Natural killer cell (primary cell): Measurements from ENCODE around the gene FAM83B. TPM values are rescaled to one million over a fixed set of nuclear protein-coding genes. Genes with fewer than 3 reads are reported as not detected.

Experiments used
- ATAC-seq, 3 donors: fragments of 150-1000 bp in 2 of 3; fragments of 200-7000 bp in 1 of 3; cut with Tn5 transposase; 1 replicate in 1 of 3; 2 replicates in 2 of 3; pipeline ENCODE4 v1.10.0; 2021; ENCODE audit warnings: mild to moderate bottlenecking in 2 of 3, moderate library complexity in 2 of 3
- DNase-seq, 2 donors: peaks; one replicate each; pipeline versions ENCODE4 v3.0.0 to v3.0.0-alpha.2; 2013 to 2021; ENCODE audit warnings: mixed read lengths in 1 of 2
- H3K27ac ChIP-seq: one replicate; pipeline ENCODE4 v1.5.1; 2013; ENCODE audit warnings: mild to moderate bottlenecking, low read length
- H3K27me3 ChIP-seq: one replicate; pipeline ENCODE4 v1.6.1; 2013; ENCODE audit warnings: low read length; ENCODE audit not compliant: control insufficient read depth, insufficient read depth
- H3K36me3 ChIP-seq: one replicate; pipeline ENCODE4 v1.6.1; 2013; ENCODE audit warnings: low read length; ENCODE audit not compliant: control insufficient read depth, insufficient read depth
- H3K4me1 ChIP-seq: one replicate; pipeline ENCODE4 v1.6.1; 2013; ENCODE audit warnings: low read length; ENCODE audit not compliant: control insufficient read depth, insufficient read depth
- H3K4me3 ChIP-seq: one replicate; pipeline ENCODE4 v1.5.1; 2013; ENCODE audit warnings: low read length
- H3K9me3 ChIP-seq: one replicate; pipeline ENCODE4 v1.6.1; 2013; ENCODE audit warnings: low read length; ENCODE audit not compliant: control insufficient read depth, insufficient read depth
- H3K27ac Mint-ChIP-seq, 2 donors: one replicate each; pipeline ENCODE4 v1.8.0; 2022; ENCODE audit warnings: mild to moderate bottlenecking in 2 of 2, mixed read lengths in 2 of 2, moderate library complexity in 1 of 2
- H3K27me3 Mint-ChIP-seq, 2 donors: one replicate each; pipeline ENCODE4 v1.8.0; 2022; ENCODE audit warnings: low read depth in 2 of 2, mixed read lengths in 2 of 2
- H3K36me3 Mint-ChIP-seq: one replicate; pipeline ENCODE4 v1.8.0; 2022; ENCODE audit warnings: mixed read lengths
- H3K4me1 Mint-ChIP-seq, 2 donors: one replicate each; pipeline ENCODE4 v1.8.0; 2022; ENCODE audit warnings: mixed read lengths in 2 of 2
- H3K4me3 Mint-ChIP-seq: one replicate; pipeline ENCODE4 v1.8.0; 2022; ENCODE audit warnings: mild to moderate bottlenecking, moderate library complexity, mixed read lengths
- H3K9me3 Mint-ChIP-seq, 2 donors: one replicate each; pipeline ENCODE4 v1.8.0; 2022; ENCODE audit warnings: mixed read lengths in 2 of 2
- WGBS: methylation state at CpG from one replicate; pipeline ENCODE4 v1.1.7; 2013; ENCODE audit warnings: missing lambda C conversion rate; ENCODE audit not compliant: insufficient coverage; 5-methylcytosine and 5-hydroxymethylcytosine counted together
- intact Hi-C: fragments of 100-400 bp; cut with micrococcal nuclease; formaldehyde crosslinking; loops from one replicate; pipeline ENCODE4 v1.14.2; 2022
- total RNA-seq, 4 donors: library from RNA; stranded (reverse); fragments of 120-200 nt in 1 of 4; gene quantifications; one replicate each; pipeline versions ENCODE4 v1.2.3 to v1.2.4, GENCODE V29; 2013 to 2022
- TF ChIP-seq, protein P1 (sequence below): fragments of 200-600 bp; IDR thresholded peaks from one replicate; pipeline ENCODE4 v1.8.0; 2022; ENCODE audit warnings: antibody characterized with exemption

The FAM83B gene
- total RNA-seq, 3 donors from 2014 or later (not counting 1 experiment from before 2014, with no cell fraction given) = not detected

DNA sequence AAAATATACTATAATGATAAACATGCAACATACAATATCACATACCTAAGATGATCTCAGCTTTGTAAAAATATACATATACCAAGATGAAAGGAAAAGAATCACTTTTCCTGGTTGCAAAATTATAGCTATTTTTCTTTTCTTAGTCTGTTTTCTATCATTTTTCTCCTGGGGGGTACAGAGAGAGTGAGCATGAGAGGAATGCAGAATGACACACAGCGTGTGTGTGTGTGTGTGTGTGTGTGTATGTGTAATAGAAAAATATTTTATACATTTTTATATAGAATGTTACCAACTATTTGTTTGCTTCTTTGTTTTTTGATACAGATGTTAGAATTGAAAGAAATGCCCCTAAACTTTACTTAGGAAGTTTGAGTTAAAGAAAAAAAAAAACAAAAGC lies 64.3 kb downstream of the FAM83B start:
- Mint-ChIP-seq H3K27me3 (no peaks in the 10 kb centered on the region), H3K9me3 (no peaks in the 10 kb centered on the region), H3K27ac (no peak overlapping the region), H3K4me1 (peaks cover 0 to 7% of the 10 kb centered on the region in 2 donors), H3K4me3 (no peak overlapping the region), H3K36me3 (no peaks in the 10 kb centered on the region)
- Histone ChIP-seq H3K4me3 (no peak overlapping the region), H3K9me3 (no peaks in the 10 kb centered on the region), H3K36me3 (no peaks in the 10 kb centered on the region), H3K27ac (no peak overlapping the region), H3K27me3 (no peaks in the 10 kb centered on the region), H3K4me1 (no peaks in the 10 kb centered on the region)
- TF ChIP-seq, protein P1, sequence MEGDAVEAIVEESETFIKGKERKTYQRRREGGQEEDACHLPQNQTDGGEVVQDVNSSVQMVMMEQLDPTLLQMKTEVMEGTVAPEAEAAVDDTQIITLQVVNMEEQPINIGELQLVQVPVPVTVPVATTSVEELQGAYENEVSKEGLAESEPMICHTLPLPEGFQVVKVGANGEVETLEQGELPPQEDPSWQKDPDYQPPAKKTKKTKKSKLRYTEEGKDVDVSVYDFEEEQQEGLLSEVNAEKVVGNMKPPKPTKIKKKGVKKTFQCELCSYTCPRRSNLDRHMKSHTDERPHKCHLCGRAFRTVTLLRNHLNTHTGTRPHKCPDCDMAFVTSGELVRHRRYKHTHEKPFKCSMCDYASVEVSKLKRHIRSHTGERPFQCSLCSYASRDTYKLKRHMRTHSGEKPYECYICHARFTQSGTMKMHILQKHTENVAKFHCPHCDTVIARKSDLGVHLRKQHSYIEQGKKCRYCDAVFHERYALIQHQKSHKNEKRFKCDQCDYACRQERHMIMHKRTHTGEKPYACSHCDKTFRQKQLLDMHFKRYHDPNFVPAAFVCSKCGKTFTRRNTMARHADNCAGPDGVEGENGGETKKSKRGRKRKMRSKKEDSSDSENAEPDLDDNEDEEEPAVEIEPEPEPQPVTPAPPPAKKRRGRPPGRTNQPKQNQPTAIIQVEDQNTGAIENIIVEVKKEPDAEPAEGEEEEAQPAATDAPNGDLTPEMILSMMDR = no peak
- DNase-seq (no peak), ATAC-seq (no peak)
- WGBS = no CpG with 5 or more reads among the region's 1 CpG
- intact Hi-C loops = no loop called here

DNA sequence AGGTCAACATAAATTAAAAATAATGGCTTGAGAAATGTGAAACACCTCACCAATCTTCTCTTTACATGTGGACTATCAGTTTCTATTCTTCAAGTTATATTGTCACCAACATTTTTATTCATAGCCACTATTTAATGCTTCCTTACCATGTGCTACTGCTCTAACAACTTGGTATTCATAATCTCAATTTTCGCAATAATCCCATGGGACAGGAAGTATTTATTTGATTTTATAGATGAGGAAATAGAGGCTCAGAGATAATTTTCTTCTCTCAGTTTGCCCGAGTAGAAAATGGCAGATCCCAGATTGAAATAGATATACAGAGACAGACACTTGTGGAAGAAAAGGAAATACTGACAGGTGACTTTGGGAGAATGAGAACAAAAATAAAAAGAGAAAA lies 66.6 kb downstream of the FAM83B start:
- Mint-ChIP-seq H3K4me3 (no peak overlapping the region), H3K27me3 (no peaks in the 10 kb centered on the region), H3K36me3 (no peaks in the 10 kb centered on the region), H3K9me3 (no peaks in the 10 kb centered on the region), H3K4me1 (peaks cover 0 to 7% of the 10 kb centered on the region in 2 donors), H3K27ac (no peak overlapping the region)
- TF ChIP-seq, protein P1 = no peak
- no peak for ATAC-seq
- Histone ChIP-seq H3K4me3 (no peak overlapping the region), H3K27ac (no peak overlapping the region), H3K4me1 (no peaks in the 10 kb centered on the region), H3K36me3 (no peaks in the 10 kb centered on the region), H3K27me3 (no peaks in the 10 kb centered on the region), H3K9me3 (no peaks in the 10 kb centered on the region)
- intact Hi-C loops = no loop called here
- no peak for DNase-seq
- 81% methylated on average over 2 of the region's 2 CpGs for WGBS

DNA sequence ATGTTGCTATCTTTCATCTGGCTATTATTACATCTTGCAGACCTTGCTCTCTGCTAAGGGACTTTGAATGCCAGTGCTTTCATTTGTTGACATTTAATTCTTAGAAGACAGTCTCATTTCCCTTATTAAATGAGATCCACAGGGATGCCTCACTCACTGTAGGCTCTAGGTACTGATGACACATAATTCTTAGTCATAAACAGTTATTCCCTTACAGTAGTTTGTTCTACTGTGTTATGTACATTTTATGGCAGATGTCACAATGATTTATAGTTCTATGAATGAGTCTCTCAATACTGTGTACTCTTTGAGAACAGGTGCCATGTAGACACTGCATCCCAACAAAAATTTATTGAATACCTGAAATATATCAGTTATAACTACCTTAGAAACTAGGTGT lies 70.3 kb downstream of the FAM83B start:
- Mint-ChIP-seq H3K27ac (no peak overlapping the region), H3K4me3 (no peak overlapping the region), H3K36me3 (no peaks in the 10 kb centered on the region), H3K9me3 (peaks cover 0 to 2% of the 10 kb centered on the region in 2 donors), H3K27me3 (no peaks in the 10 kb centered on the region), H3K4me1 (peaks cover 0 to 7% of the 10 kb centered on the region in 2 donors)
- Histone ChIP-seq H3K27me3 (no peaks in the 10 kb centered on the region), H3K9me3 (no peaks in the 10 kb centered on the region), H3K4me3 (no peak overlapping the region), H3K36me3 (no peaks in the 10 kb centered on the region), H3K27ac (no peak overlapping the region), H3K4me1 (no peaks in the 10 kb centered on the region)
- TF ChIP-seq, protein P1 = no peak
- intact Hi-C loops = no loop called here
- DNase-seq = no peak
- no peak for ATAC-seq

DNA sequence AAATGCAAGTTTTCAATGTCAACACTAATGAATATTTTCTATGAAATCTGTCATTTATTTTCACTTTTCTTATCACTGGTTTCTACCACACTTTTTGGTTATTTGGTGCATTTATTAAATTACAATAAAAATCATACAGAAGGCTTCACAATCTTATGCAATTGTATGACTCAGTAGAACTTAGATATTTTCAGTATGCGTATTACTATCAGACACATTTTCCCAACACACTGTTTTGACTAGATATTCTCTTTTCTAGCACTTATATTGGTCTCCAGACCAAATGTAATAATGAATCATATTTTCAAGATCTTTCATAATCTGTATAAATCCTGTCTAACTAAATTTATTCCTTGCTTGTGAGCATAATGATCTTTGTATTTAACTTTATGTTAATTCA lies 74.1 kb downstream of the FAM83B start:
- ATAC-seq (no peak), DNase-seq (no peak)
- Mint-ChIP-seq H3K36me3 (no peaks in the 10 kb centered on the region), H3K4me3 (no peak overlapping the region), H3K4me1 (no peaks in the 10 kb centered on the region), H3K9me3 (peaks cover 0 to 2% of the 10 kb centered on the region in 2 donors), H3K27ac (no peak overlapping the region), H3K27me3 (no peaks in the 10 kb centered on the region)
- Histone ChIP-seq H3K9me3 (no peaks in the 10 kb centered on the region), H3K27ac (no peak overlapping the region), H3K4me3 (no peak overlapping the region), H3K27me3 (no peaks in the 10 kb centered on the region), H3K4me1 (no peaks in the 10 kb centered on the region), H3K36me3 (no peaks in the 10 kb centered on the region)
- no CpG with 5 or more reads among the region's 1 CpG for WGBS
- intact Hi-C loops = no loop called here
- TF ChIP-seq, protein P1 = no peak
